Ovary (tissue), 3 donors: ENCODE data around the gene CHFR.

ENCODE experiments used
- CTCF ChIP-seq, 3 donors: fragments of 450-650 bp in 2 of 3; fragments of 200-600 bp in 1 of 3; IDR thresholded peaks; one replicate each; pipeline versions ENCODE4 v1.5.1 to v1.8.0; 2016 to 2022; ENCODE audit warnings: antibody characterized with exemption in 3 of 3, mild to moderate bottlenecking in 1 of 3
- EP300 ChIP-seq: sonication (generic); formaldehyde crosslinking; IDR thresholded peaks from one replicate; pipeline ENCODE4 v1.6.1; 2017; ENCODE audit warnings: antibody characterized with exemption
- donor health status: DM: no; HTN: no; CAD: no.

- TF ChIP-seq EP300 (no peak), CTCF (IDR thresholded peaks at IDR 0.05) (no peak)
Measured at GRCh38 chr12:132803125-132803524, 84.3 kb downstream of the CHFR start.
